ENCODE results near the gene FUZ. TPM values are rescaled to one million over a fixed set of nuclear protein-coding genes. Genes with fewer than 3 reads are reported as not detected.

The FUZ gene
- polyA plus RNA-seq, 1 donor from 2014 or later = 35.4 TPM

DNA sequence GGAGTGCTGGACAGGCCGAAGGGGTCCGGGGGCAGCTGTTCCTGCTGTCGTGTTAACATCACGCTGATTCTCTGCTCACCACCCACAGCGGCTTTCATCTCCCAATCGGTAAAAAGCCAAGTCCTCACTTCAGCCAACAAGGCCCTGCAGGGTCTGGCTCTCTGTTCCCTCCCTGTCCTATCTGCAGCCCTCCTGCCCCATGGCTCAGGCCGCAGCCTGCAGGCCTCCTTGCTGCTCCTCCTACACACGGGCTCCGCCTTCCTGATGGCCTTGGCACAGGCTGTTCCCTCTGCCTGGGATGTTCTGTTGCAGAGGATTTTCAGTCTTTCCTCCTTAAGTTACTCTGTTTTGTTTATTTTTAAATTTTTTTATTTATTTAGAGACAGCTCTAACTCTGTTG, 22.2 kb downstream of the FUZ start:
- Histone ChIP-seq H3K9me2 (ENCODE audit: insufficient read depth, low read length) (no peaks in the 10 kb centered on the region), H3K79me2 (replicated peaks; ENCODE audit: insufficient read depth, low read length) (no peaks in the 10 kb centered on the region), H3K4me3 (ENCODE audit: low read length) (no peak overlapping the region), H2AFZ (ENCODE audit: low read depth, low read length) (no peak overlapping the region), H3K36me3 (ENCODE audit: insufficient read depth, low read length) (no peaks in the 10 kb centered on the region), H3K9me3 (ENCODE audit: low read length) (no peaks in the 10 kb centered on the region), H3K27ac (ENCODE audit: low read length) (no peak overlapping the region), H4K20me1 (ENCODE audit: insufficient read depth) (no peaks in the 10 kb centered on the region), H3K9ac (ENCODE audit: low read length) (no peak overlapping the region), H3F3A (ENCODE audit: insufficient read depth, low read length, poor library complexity, severe bottlenecking) (no peaks in the 10 kb centered on the region), H3K27me3 (ENCODE audit: insufficient read depth, low read depth, low read length) (no peaks in the 10 kb centered on the region), H3K4me2 (ENCODE audit: low read length) (no peak overlapping the region)
- TF ChIP-seq EZH2 (IDR thresholded peaks at IDR 0.05; ENCODE audit: borderline replicate concordance, insufficient read depth, low read length, poor library complexity, severe bottlenecking) (no peak), POLR2AphosphoS5 (IDR thresholded peaks at IDR 0.05) (no peak), MXI1 (conservative IDR thresholded peaks at IDR 0.05; ENCODE audit: poor library complexity, severe bottlenecking) (no peak), SMC3 (conservative IDR thresholded peaks at IDR 0.05; ENCODE audit: poor library complexity) (no peak), RAD21 (conservative IDR thresholded peaks at IDR 0.05) (no peak), TAF1 (IDR thresholded peaks at IDR 0.05; ENCODE audit: low read depth) (no peak), EP300 (conservative IDR thresholded peaks at IDR 0.05; ENCODE audit: poor library complexity, severe bottlenecking) (no peak)
- TF ChIP-seq, protein P1, sequence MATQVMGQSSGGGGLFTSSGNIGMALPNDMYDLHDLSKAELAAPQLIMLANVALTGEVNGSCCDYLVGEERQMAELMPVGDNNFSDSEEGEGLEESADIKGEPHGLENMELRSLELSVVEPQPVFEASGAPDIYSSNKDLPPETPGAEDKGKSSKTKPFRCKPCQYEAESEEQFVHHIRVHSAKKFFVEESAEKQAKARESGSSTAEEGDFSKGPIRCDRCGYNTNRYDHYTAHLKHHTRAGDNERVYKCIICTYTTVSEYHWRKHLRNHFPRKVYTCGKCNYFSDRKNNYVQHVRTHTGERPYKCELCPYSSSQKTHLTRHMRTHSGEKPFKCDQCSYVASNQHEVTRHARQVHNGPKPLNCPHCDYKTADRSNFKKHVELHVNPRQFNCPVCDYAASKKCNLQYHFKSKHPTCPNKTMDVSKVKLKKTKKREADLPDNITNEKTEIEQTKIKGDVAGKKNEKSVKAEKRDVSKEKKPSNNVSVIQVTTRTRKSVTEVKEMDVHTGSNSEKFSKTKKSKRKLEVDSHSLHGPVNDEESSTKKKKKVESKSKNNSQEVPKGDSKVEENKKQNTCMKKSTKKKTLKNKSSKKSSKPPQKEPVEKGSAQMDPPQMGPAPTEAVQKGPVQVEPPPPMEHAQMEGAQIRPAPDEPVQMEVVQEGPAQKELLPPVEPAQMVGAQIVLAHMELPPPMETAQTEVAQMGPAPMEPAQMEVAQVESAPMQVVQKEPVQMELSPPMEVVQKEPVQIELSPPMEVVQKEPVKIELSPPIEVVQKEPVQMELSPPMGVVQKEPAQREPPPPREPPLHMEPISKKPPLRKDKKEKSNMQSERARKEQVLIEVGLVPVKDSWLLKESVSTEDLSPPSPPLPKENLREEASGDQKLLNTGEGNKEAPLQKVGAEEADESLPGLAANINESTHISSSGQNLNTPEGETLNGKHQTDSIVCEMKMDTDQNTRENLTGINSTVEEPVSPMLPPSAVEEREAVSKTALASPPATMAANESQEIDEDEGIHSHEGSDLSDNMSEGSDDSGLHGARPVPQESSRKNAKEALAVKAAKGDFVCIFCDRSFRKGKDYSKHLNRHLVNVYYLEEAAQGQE (IDR thresholded peaks at IDR 0.05; ENCODE audit: borderline replicate concordance) = no peak
- TF ChIP-seq, protein P2, sequence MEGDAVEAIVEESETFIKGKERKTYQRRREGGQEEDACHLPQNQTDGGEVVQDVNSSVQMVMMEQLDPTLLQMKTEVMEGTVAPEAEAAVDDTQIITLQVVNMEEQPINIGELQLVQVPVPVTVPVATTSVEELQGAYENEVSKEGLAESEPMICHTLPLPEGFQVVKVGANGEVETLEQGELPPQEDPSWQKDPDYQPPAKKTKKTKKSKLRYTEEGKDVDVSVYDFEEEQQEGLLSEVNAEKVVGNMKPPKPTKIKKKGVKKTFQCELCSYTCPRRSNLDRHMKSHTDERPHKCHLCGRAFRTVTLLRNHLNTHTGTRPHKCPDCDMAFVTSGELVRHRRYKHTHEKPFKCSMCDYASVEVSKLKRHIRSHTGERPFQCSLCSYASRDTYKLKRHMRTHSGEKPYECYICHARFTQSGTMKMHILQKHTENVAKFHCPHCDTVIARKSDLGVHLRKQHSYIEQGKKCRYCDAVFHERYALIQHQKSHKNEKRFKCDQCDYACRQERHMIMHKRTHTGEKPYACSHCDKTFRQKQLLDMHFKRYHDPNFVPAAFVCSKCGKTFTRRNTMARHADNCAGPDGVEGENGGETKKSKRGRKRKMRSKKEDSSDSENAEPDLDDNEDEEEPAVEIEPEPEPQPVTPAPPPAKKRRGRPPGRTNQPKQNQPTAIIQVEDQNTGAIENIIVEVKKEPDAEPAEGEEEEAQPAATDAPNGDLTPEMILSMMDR (IDR thresholded peaks at IDR 0.05; ENCODE audit: poor library complexity, severe bottlenecking) = no peak

DNA sequence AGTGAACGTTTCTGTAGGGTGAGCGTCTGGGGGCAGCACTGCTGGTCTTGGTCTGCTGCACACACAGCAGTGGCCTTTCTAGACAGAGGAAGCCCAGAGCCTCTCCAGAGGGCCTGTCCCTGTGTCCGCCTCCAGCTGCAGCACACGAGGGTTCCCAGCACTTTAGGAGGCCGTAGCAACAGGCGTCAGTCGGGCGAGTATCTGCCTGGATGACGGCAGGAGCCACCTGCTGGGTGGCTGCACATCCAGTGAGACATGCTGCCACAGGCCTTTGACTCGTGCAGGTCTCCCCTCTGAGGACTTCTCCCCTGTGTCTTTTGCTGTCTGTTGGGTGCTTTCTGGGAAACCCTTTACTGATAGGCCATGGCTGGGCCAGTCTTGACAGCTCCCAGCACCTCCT, 24.2 kb downstream of the FUZ start:
- H3F3A ChIP-seq (ENCODE audit: insufficient read depth, low read length, poor library complexity, severe bottlenecking) = no peaks in the 10 kb centered on the region
- no peaks in the 10 kb centered on the region for H3K27me3 ChIP-seq (ENCODE audit: insufficient read depth, low read depth, low read length)
- no peaks in the 10 kb centered on the region for H3K79me2 ChIP-seq (replicated peaks; ENCODE audit: insufficient read depth, low read length)
- H3K9ac ChIP-seq (ENCODE audit: low read length) = no peak overlapping the region
- H3K4me2 ChIP-seq (ENCODE audit: low read length) = no peak overlapping the region
- no peaks in the 10 kb centered on the region for H3K36me3 ChIP-seq (ENCODE audit: insufficient read depth, low read length)
- no peaks in the 10 kb centered on the region for H4K20me1 ChIP-seq (ENCODE audit: insufficient read depth)
- no peaks in the 10 kb centered on the region for H3K9me3 ChIP-seq (ENCODE audit: low read length)
- no peak overlapping the region for H2AFZ ChIP-seq (ENCODE audit: low read depth, low read length)
- no peaks in the 10 kb centered on the region for H3K9me2 ChIP-seq (ENCODE audit: insufficient read depth, low read length)
- no peak overlapping the region for H3K27ac ChIP-seq (ENCODE audit: low read length)
- H3K4me3 ChIP-seq (ENCODE audit: low read length) = no peak overlapping the region
- TF ChIP-seq MXI1 (conservative IDR thresholded peaks at IDR 0.05; ENCODE audit: poor library complexity, severe bottlenecking) (no peak), EZH2 (IDR thresholded peaks at IDR 0.05; ENCODE audit: borderline replicate concordance, insufficient read depth, low read length, poor library complexity, severe bottlenecking) (no peak), RAD21 (conservative IDR thresholded peaks at IDR 0.05) (no peak)

DNA sequence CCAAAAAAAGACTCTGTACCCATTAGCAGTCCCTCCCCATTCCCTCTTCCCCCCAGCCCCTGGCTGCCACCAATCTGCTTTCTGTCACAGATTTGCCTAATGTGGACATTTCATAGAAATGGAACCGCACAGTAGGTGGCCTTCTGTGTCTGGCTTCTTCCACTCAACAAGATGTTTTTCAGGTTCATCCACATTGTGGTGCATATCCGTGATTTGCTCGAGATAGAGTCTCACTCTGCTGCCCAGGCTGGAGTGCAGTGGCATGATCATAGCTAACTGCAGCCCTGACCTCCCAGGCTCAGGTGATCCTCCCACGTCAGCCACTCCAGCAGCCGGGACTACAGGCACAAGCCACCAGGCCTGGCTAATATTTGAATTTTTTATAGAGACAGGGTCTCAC, 25.3 kb downstream of the FUZ start:
- no peaks in the 10 kb centered on the region for H3K27me3 ChIP-seq (ENCODE audit: insufficient read depth, low read depth, low read length)
- no peak overlapping the region for H3K9ac ChIP-seq (ENCODE audit: low read length)
- H3K27ac ChIP-seq (ENCODE audit: low read length) = no peak overlapping the region
- H3K9me2 ChIP-seq (ENCODE audit: insufficient read depth, low read length) = no peaks in the 10 kb centered on the region
- H3K4me3 ChIP-seq (ENCODE audit: low read length) = no peak overlapping the region
- H4K20me1 ChIP-seq (ENCODE audit: insufficient read depth) = no peaks in the 10 kb centered on the region
- H3K79me2 ChIP-seq (replicated peaks; ENCODE audit: insufficient read depth, low read length) = no peaks in the 10 kb centered on the region
- H2AFZ ChIP-seq (ENCODE audit: low read depth, low read length) = no peak overlapping the region
- TF ChIP-seq TAF1 (IDR thresholded peaks at IDR 0.05; ENCODE audit: low read depth) = no peak
- no peak for TF ChIP-seq MXI1 (conservative IDR thresholded peaks at IDR 0.05; ENCODE audit: poor library complexity, severe bottlenecking)
- no peak for TF ChIP-seq POLR2AphosphoS5 (IDR thresholded peaks at IDR 0.05)
- no peak for TF ChIP-seq EP300 (conservative IDR thresholded peaks at IDR 0.05; ENCODE audit: poor library complexity, severe bottlenecking)
- TF ChIP-seq, protein P2 (IDR thresholded peaks at IDR 0.05; ENCODE audit: poor library complexity, severe bottlenecking) = no peak
- TF ChIP-seq, protein P1 (IDR thresholded peaks at IDR 0.05; ENCODE audit: borderline replicate concordance) = no peak
- no peaks in the 10 kb centered on the region for H3K9me3 ChIP-seq (ENCODE audit: low read length)
- H3K36me3 ChIP-seq (ENCODE audit: insufficient read depth, low read length) = no peaks in the 10 kb centered on the region
- H3K4me2 ChIP-seq (ENCODE audit: low read length) = no peak overlapping the region
- H3F3A ChIP-seq (ENCODE audit: insufficient read depth, low read length, poor library complexity, severe bottlenecking) = no peaks in the 10 kb centered on the region

Measured in neural cell (in vitro differentiated cells).